GM18909 (cell line): ENCODE data around the gene OSBP2.

ENCODE experiments used
- ATAC-seq: cut with Tn5 transposase; IDR thresholded peaks from one replicate; pipeline ENCODE4 v1.9.1; 2021; ENCODE audit warnings: mild to moderate bottlenecking; ENCODE audit not compliant: unreplicated experiment, poor library complexity

The OSBP2 gene

DNA sequence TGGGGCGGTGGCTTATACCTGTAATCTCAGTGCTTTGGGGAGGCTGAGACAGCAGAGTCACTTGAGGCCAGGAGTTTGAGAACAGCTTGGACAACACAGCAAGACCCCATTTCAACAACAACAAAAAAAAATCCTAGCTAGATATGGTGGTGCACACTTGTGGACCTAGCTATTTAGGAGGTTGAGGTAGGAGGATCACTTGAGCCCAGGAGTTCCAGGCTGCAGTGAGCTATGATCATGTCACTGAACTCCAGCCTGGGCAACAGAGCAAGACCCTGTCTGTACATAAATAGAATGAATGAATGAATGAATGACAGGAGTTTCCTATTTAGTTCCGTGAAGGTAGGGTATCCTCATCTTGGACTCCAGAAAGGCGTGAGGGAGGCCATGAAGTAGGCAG is 107.0 kb downstream of the OSBP2 start:
- ATAC-seq: no peak

GRCh38 chr22:30802202-30803166 is 107.8 kb downstream of the OSBP2 start:
- no peak for ATAC-seq

DNA sequence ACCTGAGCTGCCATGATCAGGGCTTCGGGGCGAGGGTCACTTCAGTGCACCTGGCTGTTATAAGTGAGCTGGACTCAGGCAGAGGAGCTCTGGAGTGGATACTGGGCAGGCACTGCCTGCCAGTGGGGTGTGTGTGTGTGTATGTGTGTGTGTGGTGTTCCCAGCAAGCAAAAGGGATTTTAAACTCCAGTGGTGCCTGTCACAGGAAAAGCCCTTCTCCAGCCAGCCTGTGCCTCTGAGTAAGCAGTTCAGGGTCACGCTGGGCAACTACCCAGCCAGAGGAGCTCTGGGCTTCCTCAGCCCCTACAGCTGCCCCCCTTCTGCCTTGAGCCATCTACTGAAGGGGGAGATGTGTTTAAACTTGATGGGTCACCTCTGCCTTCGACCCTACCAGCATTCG is 109.0 kb downstream of the OSBP2 start:
- no peak for ATAC-seq

DNA sequence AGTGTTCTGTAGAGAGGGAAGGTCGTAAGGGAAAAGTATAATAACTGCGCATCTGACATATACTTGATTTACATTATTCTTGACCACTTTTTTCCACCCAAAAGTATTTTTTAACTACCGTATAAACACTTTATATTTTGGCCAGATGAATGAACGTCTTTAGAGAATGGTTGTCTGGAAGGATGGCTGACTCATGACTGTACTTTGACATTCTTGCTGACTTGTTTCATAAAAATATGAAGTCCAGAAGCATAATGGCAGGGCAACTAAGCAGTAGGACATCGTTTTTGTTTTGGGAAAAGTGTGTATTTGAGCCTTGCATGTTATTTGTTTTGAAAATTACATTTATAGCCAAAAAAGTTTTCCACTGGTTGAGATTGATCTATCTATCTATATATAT is 110.0 kb downstream of the OSBP2 start:
- ATAC-seq: no peak

DNA sequence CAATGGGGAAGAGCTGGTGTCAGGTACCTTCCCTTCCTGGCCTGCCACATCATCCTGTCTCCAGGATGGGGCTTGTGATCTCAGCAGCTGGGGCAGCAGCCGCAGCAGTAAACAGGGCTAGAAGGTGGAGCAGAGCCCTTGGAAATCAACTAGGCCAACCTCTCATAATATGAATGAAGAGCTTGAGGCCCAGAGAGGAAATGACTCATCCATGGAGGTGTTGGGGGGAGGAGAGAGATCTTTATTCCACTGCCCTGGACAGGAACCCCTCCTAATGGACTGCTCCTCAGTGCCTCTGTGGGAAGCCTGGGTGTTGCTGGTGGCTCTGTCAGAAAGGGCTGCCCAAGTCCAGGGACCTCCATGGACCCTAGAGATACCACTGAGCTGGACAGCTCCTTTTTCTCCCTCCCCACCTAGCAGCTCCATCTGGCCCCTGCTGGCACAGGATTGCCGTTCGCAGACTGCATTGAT is 111.8 kb downstream of the OSBP2 start:
- no peak for ATAC-seq

DNA sequence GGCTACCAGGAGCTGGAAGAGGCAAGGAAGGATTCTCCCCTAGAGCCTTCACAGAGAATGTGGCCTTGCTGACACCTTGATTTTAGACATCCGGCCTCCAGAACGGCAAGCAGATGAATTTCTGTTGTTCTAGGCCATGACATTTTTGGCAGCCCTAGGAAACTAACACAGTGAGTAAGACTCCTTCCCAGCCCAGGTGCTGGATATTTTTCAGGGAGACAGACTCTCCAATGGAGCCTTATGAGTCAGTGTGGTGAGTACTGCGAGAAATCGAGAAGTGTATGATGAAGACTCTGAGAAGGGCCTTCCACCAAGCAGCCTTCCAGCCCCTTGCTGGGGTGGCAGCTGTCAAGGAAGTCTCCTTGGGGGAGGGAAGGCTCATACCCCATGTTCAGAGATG is 114.4 kb downstream of the OSBP2 start:
- ATAC-seq: no peak

- no peak for ATAC-seq
These were observed 115.4 kb downstream of the OSBP2 start for GRCh38 chr22:30810105-30810504.

GRCh38 chr22:30813936-30814335 is 119.3 kb downstream of the OSBP2 start:
- no peak for ATAC-seq

GRCh38 chr22:30816413-30816812 is 121.7 kb downstream of the OSBP2 start:
- ATAC-seq: no peak

DNA sequence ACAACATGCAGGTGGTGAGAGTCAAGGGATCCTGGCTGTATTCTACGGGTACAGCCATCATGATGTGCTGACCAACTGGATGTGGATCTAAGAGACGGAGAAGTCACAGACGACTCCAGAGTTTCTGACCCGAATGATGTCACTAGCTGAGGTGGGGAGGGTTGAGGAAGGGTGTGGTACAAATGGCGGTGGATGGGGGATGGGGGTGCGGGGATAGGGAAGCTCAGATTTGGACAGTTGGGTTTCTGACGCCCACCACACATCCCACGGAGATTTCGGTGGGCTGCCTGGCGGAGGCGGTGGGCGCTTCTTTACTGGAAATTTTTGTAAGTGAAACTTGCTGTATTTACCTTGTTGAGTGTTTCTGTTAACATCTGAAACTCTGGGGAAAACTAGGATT is 126.7 kb downstream of the OSBP2 start:
- ATAC-seq: no peak

GRCh38 chr22:30821863-30822215 is 127.2 kb downstream of the OSBP2 start:
- ATAC-seq: no peak

DNA sequence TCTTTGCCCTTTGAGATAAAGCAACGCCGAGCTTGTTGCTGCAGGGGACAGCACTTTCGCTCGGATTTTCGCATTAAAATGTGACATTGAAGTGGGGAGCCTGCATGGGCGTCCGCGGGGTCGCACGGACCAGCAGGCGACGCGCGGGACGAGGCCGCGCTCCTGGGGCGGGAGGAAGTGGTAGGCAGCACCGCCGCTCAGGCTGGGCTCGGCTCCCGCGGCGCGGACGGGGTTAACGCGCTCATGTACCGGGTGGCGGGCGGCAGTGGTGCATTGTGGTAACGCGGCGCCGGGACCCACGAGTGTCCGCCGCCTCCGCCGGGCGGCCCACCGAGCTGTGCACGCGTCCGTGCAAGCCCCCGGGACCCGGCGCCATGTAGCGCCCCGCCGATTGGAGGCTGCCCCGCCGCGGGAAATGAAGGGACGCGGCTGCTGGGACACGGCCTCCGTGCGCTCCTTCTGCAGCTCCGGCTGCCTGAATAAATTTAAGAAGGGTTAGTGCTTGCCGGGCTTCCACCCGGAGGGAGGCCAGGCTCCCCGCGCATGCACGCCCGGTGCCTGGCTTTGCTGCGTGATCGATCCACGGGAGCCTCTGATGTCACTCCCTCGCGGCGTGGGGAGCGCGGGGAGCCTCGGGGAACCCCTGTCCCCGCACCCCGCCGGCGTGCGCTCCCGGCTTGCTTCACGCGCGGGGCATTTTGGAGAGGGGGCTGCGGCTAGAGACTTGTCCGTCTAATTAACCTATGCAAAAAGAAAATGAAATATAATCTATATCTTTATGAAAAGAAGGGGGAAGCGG is 127.7 kb downstream of the OSBP2 start:
- ATAC-seq: no peak

GRCh38 chr22:30823015-30823370 is 128.3 kb downstream of the OSBP2 start:
- ATAC-seq: no peak

DNA sequence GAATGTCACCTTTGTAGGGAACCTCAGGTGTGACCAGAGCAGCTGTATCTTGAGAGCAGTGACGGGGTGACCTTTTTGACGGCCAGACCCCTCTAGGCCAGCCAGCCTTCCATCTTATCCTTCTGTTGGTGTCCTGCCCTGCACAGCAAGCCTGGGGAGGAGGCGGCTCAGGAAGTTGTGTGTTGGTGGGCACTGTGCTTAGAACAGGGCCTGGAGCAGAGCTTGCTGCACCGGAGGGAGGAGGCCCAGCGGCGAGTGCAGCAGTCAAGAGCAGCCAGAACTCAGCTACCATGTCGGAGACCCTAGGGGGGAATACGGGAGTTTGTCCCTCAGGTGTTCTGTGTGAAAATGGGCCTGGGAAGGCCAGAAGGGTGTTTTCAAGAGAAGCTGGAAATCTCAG is 129.4 kb downstream of the OSBP2 start:
- ATAC-seq: no peak

- ATAC-seq: no peak
These were observed 130.0 kb downstream of the OSBP2 start for GRCh38 chr22:30824711-30825110.

GRCh38 chr22:30825711-30826505 is 131.2 kb downstream of the OSBP2 start:
- no peak for ATAC-seq

- ATAC-seq: no peak
These were observed 132.1 kb downstream of the OSBP2 start for GRCh38 chr22:30826670-30827355.

DNA sequence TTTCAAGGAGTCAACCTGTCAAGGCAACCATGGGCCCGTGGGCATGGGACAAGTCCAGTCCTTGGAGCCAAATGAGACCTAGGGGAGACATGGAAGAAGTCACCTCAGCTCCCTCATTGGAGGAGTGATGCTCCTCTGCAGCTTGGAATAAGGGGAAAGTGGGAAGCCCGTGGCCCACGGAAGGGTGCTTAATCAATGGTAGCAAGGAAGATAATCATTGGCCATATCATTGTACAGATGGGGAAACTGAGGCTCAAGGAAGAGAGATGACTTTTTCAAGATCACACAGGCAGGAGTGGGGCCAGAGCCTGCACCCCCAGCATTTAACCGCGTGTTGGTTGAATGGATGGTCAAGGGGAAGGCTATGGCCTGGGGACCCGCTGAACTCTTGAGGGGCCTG is 133.0 kb downstream of the OSBP2 start:
- no peak for ATAC-seq

DNA sequence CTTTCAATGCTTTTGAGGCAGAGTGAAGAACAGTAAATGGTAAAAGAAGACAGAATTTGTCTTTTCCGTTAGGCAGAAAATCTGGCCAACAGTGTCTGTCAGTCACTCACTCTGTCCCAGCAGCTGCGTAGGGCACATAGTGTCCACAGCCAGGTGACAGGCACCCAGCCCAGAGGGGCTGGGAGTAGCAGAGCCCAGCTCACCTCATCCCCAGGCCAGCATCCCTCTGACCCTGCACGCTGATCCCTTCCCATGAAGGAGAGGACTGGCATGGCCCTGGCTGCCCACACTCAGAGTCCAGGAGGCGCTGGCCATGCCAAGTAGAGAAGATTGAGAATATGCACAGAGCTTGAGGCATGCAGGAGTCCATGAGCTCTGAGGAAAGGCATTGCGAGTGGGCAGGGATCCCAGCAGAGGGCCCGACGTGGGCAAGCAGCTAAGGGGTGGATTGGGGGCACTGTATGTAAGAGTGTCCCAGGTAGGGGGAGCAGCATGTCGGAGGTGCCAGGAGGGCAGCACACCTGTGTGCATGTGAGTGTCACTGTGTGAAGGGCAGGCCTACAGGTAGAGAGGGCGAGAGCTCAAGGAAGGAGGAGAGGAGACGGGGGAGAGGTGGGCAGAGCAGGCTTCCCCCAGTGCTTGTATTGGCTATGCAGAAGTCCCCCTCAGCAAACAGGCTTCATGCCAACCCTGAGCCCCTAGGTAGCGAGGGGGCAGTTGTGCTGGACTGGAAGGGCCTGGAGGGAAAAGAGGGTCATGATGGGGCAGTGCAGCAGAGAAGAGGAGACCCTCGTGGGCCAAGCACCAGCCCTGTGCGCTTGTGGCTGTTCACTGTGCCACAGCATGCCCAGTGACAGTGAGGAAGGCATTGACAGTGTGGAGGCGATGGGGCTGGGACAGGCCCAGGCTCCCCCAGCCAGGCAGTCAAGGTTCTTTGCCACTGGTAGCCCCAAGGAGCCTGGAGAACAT is 133.8 kb downstream of the OSBP2 start:
- no peak for ATAC-seq
